Kidney (tissue), 22 donors: Measurements from ENCODE around the gene CHRNB2. TPM values are rescaled to one million over a fixed set of nuclear protein-coding genes. Genes with fewer than 3 reads are reported as not detected.

Experiments
- DNase-seq, 5 donors: peaks; one replicate each; pipeline ENCODE4 v3.0.0-alpha.2; 2013 to 2020
- FAIRE-seq: peaks from 2 replicates; lab custom pipeline; 2012; peaks lifted over from hg19 to GRCh38; lab: Jason Lieb, UNC
- H3K27ac ChIP-seq, 2 donors: one replicate each; pipeline ENCODE4 v1.7.0; 2013; ENCODE audit warnings: low read depth in 2 of 2, low read length in 2 of 2, inconsistent platforms in 1 of 2
- H3K27me3 ChIP-seq: one replicate; pipeline ENCODE4 v1.7.1; 2013; ENCODE audit warnings: low read length, inconsistent platforms; ENCODE audit not compliant: control insufficient read depth, insufficient read depth
- H3K36me3 ChIP-seq, 3 donors: one replicate each; pipeline versions ENCODE4 v1.7.0 to v1.7.1; 2013; ENCODE audit warnings: low read length in 3 of 3, control low read depth in 1 of 3, inconsistent platforms in 1 of 3; ENCODE audit not compliant: insufficient read depth in 3 of 3, control insufficient read depth in 2 of 3
- H3K4me1 ChIP-seq, 3 donors: one replicate each; pipeline versions ENCODE4 v1.7.0 to v1.7.1; 2013; ENCODE audit warnings: low read length in 3 of 3, inconsistent platforms in 1 of 3, low read depth in 1 of 3; ENCODE audit not compliant: control insufficient read depth in 2 of 3, insufficient read depth in 2 of 3
- H3K4me3 ChIP-seq, 3 donors: one replicate each; pipeline versions ENCODE4 v1.7.0 to v1.8.1; 2013; ENCODE audit warnings: low read length in 3 of 3, control low read depth in 1 of 3, inconsistent platforms in 1 of 3
- H3K9ac ChIP-seq, 3 donors: one replicate each; pipeline versions ENCODE4 v1.7.0 to v1.7.1; 2013; ENCODE audit warnings: low read length in 3 of 3, control low read depth in 1 of 3, inconsistent platforms in 1 of 3
- H3K9me3 ChIP-seq, 3 donors: one replicate each; pipeline versions ENCODE4 v1.7.0 to v1.7.1; 2013; ENCODE audit warnings: low read length in 3 of 3, control low read depth in 1 of 3, inconsistent platforms in 1 of 3; ENCODE audit not compliant: control insufficient read depth in 2 of 3, insufficient read depth in 1 of 3
- intact Hi-C: fragments of 100-400 bp; cut with DNase I; formaldehyde crosslinking; loops from one replicate; pipeline ENCODE4 v1.11.1; 2022
- long read RNA-seq, 10 donors: library from polyadenylated mRNA in 1 of 10; unstranded in 1 of 10; transcript quantifications; one replicate each; pipeline ENCODE4 v2.0.0 and lab custom pipeline, GENCODE V29; 2021 to 2026
- polyA plus RNA-seq: library from polyadenylated mRNA; stranded (reverse); fragments of 350-450 nt; fragmentation: Illumina TruSeq; extraction: RNeasy Lipid Tissue Mini Kit (QIAGEN cat#74804); gene quantifications from one replicate; pipeline ENCODE4 v1.2.3, GENCODE V29; 2014; ENCODE audit warnings: low read depth, low replicate concordance; ENCODE audit not compliant: insufficient read depth
- total RNA-seq: library from RNA; stranded (reverse); fragmentation: NEBNext Ultra II Directional; extraction: Animal tissue kit (Norgen Biotek cat#: 25700); gene quantifications from one replicate; pipeline ENCODE4 v1.2.1, GENCODE V29; 2021
- TF ChIP-seq, protein P1 (sequence below): IDR thresholded peaks from 3 replicates; pipeline ENCODE4 v1.5.1; 2012; ENCODE audit warnings: mild to moderate bottlenecking, moderate library complexity, borderline replicate concordance; ENCODE audit not compliant: insufficient read depth; ENCODE audit errors: extremely low read depth
- donor health status: control.
- donor health status: control.
- donor health status: control.
- donor health status: control.
- donor health status: control.
- donor health status: DM: yes; HTN: yes; CAD: no.
- donor health status: Normal renal cell carcinoma (clear cell type).

The CHRNB2 gene, protein sequence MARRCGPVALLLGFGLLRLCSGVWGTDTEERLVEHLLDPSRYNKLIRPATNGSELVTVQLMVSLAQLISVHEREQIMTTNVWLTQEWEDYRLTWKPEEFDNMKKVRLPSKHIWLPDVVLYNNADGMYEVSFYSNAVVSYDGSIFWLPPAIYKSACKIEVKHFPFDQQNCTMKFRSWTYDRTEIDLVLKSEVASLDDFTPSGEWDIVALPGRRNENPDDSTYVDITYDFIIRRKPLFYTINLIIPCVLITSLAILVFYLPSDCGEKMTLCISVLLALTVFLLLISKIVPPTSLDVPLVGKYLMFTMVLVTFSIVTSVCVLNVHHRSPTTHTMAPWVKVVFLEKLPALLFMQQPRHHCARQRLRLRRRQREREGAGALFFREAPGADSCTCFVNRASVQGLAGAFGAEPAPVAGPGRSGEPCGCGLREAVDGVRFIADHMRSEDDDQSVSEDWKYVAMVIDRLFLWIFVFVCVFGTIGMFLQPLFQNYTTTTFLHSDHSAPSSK
- total RNA-seq: 0.60 TPM
- polyA plus RNA-seq: not detected
- long read RNA-seq, donor 1: 0 reads
- long read RNA-seq, donor 2: 0 reads
- long read RNA-seq, donor 3: 0 reads
- long read RNA-seq, donor 4, full-length matches to known transcripts: 1 of 1 reads
- long read RNA-seq, donor 4, partial matches to known transcripts: 0 of 1 reads
- long read RNA-seq, donor 4, other reads (novel, unspliced or antisense): 0 of 1 reads
- long read RNA-seq, donor 5: 0 reads
- long read RNA-seq, donor 6: 0 reads
- long read RNA-seq, donor 7, partial matches to known transcripts: 1 of 1 reads
- long read RNA-seq, donor 7, other reads (novel, unspliced or antisense): 0 of 1 reads
- long read RNA-seq, donor 8: 0 reads
- long read RNA-seq, donor 9: 0 reads
- long read RNA-seq, donor 10: 0 reads

DNA sequence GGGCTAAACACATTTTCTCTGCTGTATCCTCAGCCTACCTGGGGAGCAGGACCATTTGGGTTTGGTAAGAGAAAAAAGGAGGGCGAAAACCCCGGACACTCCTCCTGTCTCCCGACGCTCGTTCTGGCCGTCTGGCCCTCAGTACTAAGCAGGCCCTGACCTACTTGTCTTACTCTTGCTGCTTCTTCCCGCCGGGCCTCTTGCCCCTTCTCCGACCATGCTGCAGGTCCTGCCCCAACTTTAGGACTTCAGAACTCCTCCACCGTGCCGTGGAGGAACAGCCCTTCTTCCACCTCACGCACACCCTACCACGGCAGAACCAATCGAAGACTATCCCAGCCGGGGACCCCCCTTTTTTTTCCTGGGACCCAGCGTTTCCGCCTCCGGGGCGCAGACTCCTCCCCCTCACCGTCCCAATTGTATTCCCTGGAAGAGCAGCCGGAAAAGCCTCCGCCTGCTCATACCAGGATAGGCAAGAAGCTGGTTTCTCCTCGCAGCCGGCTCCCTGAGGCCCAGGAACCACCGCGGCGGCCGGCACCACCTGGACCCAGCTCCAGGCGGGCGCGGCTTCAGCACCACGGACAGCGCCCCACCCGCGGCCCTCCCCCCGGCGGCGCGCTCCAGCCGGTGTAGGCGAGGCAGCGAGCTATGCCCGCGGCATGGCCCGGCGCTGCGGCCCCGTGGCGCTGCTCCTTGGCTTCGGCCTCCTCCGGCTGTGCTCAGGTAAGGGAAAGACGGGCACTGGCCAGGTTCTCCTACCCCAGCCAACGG lies at the start of gene CHRNB2:
Gene CHRNB2, plus strand, starts transcription at position 393 of the 771 bp plus-strand sequence. Its CDS starts 267 bp downstream, at position 660.
- H3K4me3 ChIP-seq: no peak within 1 kb of the TSS
- intact Hi-C loops: no loop called here

DNA sequence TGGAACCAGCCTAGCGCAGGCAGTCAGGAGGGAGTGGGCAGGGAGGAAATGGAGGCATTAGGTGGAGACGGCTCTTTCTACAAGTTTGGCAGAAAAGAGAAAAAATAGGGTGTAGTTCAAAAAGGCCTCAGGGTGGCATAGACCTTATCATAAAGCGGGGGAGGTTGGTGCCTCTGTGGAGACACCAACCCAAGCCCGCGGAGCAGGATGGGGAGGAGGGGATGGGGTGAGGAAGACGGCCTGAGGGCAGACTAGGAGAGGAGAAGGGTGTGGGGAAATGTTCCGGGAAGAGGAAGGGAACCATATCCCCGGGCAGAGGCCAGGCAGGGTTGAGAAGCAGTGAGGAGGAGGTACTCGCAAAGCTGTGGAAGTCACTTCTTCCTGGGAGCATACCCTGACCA lies 48.0 kb upstream of the CHRNB2 start:
- DNase-seq (no peak), FAIRE-seq (no peak)
- Histone ChIP-seq H3K9ac (no peak overlapping the region), H3K9me3 (no peaks in the 10 kb centered on the region), H3K4me3 (no peak overlapping the region), H3K36me3 (no peaks in the 10 kb centered on the region), H3K4me1 (peaks cover 0 to 3% (median 0%) of the 10 kb centered on the region in 3 donors), H3K27ac (no peak overlapping the region), H3K27me3 (no peaks in the 10 kb centered on the region)
- intact Hi-C loops: no loop called here
- TF ChIP-seq, protein P1, sequence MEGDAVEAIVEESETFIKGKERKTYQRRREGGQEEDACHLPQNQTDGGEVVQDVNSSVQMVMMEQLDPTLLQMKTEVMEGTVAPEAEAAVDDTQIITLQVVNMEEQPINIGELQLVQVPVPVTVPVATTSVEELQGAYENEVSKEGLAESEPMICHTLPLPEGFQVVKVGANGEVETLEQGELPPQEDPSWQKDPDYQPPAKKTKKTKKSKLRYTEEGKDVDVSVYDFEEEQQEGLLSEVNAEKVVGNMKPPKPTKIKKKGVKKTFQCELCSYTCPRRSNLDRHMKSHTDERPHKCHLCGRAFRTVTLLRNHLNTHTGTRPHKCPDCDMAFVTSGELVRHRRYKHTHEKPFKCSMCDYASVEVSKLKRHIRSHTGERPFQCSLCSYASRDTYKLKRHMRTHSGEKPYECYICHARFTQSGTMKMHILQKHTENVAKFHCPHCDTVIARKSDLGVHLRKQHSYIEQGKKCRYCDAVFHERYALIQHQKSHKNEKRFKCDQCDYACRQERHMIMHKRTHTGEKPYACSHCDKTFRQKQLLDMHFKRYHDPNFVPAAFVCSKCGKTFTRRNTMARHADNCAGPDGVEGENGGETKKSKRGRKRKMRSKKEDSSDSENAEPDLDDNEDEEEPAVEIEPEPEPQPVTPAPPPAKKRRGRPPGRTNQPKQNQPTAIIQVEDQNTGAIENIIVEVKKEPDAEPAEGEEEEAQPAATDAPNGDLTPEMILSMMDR: no peak

More for the DNA sequence above, at the start of gene CHRNB2:
- Histone ChIP-seq H3K27me3 (peaks cover 3% of the 10 kb centered on the region), H3K9me3 (no peaks in the 10 kb centered on the region), H3K27ac (no peak within 1 kb of the TSS), H3K9ac (no peak within 1 kb of the TSS), H3K4me1 (peaks cover 0 to 5% (median 0%) of the 10 kb centered on the region in 3 donors), H3K36me3 (no peaks in the 10 kb centered on the region)
- DNase-seq (peak; percentile 83 to 92 (median 88)), FAIRE-seq (no peak)
- TF ChIP-seq, protein P1: no peak

DNA sequence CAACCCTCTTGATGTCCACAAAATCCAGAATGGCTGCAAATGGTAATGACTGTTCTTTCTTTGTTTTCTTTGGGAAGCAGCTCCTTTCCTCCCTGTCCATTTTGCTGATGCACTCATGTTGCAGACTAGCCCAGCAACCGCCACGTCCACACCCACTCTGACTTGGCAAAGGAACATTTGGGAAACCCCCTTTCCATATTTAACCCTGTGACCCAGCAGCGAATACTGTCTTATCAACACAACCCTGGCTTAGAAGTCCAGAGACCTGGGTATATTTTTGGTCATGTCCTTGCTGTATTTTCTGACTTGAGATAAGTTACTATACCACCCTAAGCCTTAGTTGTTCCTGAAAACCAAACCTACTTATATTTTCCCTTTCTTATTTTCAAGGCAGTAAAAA lies 47.2 kb upstream of the CHRNB2 start:
- Histone ChIP-seq H3K4me1 (peaks cover 0 to 3% (median 0%) of the 10 kb centered on the region in 3 donors), H3K36me3 (no peaks in the 10 kb centered on the region), H3K9me3 (no peaks in the 10 kb centered on the region), H3K4me3 (no peak overlapping the region), H3K27me3 (no peaks in the 10 kb centered on the region), H3K27ac (no peak overlapping the region), H3K9ac (no peak overlapping the region)
- DNase-seq: no peak
- FAIRE-seq: no peak
- intact Hi-C loops: no loop called here
- TF ChIP-seq, protein P1: no peak
